Left ventricle myocardium superior (tissue), 1 donor: Measurements from ENCODE around the gene AHNAK2. TPM values are rescaled to one million over a fixed set of nuclear protein-coding genes. Genes with fewer than 3 reads are reported as not detected.
A peak's percentile ranks its signal among the peaks of the same experiment; 100 is the strongest.
"Not testable (repeated sequence)": the region's sequence is repeated elsewhere in the genome, so short reads cannot be mapped to it uniquely, and the experiment has no call there.

Experiments
- ATAC-seq: fragments of 200-7000 bp; cut with Tn5 transposase; one replicate; pipeline ENCODE4 v1.9.1; 2020; ENCODE audit warnings: mild to moderate bottlenecking, moderate library complexity
- DNase-seq: peaks from one replicate; pipeline ENCODE4 v3.0.0-alpha.2; 2020
- intact Hi-C: fragments of 100-400 bp; cut with micrococcal nuclease; formaldehyde crosslinking; loops from one replicate; pipeline ENCODE4 v1.11.0; 2022
- total RNA-seq: library from RNA; stranded (reverse); fragmentation: NEBNext Ultra II Directional; extraction: Animal tissue kit (Norgen Biotek cat#: 25700); gene quantifications from one replicate; pipeline ENCODE4 v1.2.1, GENCODE V29; 2021
- donor health status: DM: no; HTN: yes; CAD: no; lungs with severe emphysema.

AHNAK2 gene
- total RNA-seq, 1 donor from 2014 or later: 2.5 TPM

- ATAC-seq: no peak
- intact Hi-C loops: no loop called here
- DNase-seq: no peak
These were observed 54.3 kb downstream of the AHNAK2 start for GRCh38 chr14:104923640-104924420.

DNA sequence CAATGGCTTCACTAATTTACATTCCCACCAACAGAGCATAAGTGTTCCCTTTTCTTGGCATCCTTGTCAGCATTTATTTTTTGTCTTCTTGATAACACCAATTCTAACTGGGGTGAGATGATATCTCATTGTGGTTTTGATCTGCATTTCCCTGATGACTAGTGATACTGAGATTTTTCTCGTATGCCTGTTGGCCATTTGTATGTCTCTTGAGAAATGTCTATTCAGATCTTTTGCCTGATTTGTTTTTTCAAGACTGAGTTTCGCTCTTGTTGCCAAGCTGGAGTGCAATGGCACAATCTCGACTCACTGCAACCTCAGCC lies 58.2 kb downstream of the AHNAK2 start:
- DNase-seq (no peak), ATAC-seq (no peak)
- intact Hi-C loops: no loop called here

DNA sequence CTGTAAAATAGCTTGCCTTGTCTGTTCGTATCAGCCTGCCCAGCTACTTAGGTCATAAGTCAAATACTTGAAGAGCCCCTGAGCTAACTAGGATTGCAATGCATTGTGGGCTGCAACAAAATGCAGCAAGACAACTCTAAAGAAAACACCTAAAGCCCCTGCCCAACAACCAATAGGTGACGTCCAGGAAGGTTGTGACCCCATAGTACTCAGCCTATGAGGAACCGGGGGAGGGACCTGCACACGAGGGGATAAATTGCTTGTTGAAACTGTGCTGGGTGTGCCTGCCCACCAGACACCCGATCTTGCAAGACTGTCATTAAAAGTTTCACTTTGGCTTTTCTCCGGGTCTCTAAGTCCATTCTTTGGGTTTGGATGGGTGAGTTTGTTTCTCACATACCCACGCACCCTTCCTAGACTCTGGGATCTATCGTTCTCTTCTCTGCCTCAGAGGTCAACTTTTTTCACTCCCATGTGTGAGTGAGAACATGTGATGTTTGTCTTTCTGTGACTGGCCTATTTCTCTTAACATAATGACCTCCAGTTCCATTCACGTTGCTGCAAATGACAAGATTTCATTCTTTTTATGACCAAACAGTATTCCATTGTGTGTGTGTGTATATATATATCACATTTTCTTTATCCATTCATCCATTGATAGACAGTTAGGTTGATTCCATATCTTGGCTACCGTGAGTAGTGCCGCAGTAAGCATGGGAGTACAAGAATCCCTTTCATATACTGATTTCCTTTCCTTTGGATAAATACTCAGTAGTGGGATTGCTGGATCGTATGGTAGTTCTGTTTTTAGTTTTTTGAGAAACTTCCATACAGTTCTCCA lies 58.8 kb downstream of the AHNAK2 start:
- ATAC-seq, DNase-seq, intact Hi-C loops: not testable (repeated sequence)

- no peak for DNase-seq
- intact Hi-C loops: no loop called here
These were observed 60.2 kb downstream of the AHNAK2 start for GRCh38 chr14:104917993-104918392.

DNA sequence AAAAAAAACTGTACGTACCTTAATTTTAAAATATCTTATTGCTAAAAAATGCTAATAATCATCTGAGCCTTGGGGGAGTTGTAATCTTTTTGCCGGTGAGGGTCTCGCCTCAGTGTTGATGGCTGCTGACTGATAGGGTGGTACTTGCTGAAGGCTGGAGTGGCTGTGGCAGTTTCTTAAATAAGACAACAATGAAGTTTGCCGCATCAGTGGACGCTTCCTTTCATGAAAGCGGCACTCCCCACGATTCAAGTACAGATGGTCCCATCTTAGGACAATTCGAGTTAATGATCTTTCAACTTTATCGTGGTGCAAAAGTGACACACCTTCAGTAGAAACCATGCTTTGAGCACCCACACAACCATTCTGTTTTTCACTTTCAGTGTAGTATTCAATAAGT lies 61.1 kb downstream of the AHNAK2 start:
- no peak for DNase-seq
- ATAC-seq: no peak
- intact Hi-C loops: no loop called here

More at GRCh38 chr14:104917993-104918392, 60.2 kb downstream of the AHNAK2 start:
- no peak for ATAC-seq

DNA sequence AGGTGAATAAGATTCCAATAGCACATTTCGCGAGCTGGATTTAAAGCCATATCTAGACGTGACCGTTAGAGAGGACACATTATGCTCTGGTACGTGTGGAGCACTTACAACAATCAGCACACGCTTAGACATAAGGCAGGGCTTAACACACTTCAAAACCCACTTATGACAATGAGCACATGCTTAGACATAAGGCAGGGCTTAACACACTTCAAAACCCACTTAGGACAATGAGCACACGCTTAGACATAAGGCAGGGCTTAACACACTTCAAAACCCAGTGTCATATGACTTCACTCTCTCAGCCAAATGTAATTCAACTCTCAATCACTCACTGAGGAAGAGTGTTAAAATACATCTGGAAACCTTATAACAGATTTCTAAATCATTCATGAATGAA lies 64.7 kb downstream of the AHNAK2 start:
- no peak for DNase-seq
- peak; percentile 86 for ATAC-seq
- intact Hi-C loops: no loop called here

GRCh38 chr14:104912053-104912452 lies 66.1 kb downstream of the AHNAK2 start:
- ATAC-seq (no peak), DNase-seq (no peak)
- intact Hi-C loops: no loop called here

DNA sequence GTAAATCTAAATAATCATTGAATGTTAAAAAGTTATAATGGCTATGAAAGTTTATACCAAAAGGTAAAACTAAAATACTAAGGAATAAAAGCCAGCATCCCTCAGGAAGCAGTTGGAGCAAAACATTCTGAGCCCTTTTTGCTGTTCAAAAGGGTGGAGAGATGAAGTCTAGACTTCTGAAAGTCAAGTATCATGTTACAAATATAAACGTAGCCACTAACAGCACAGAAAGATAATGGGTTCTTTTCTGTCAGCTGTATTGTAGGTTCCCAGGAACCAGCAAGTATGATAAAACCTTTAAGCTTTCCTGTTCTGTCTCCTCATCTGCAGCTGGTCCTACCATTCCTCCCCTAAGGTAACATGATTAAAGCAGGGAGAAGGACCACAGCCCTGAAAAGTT lies 69.9 kb downstream of the AHNAK2 start:
- no peak for DNase-seq
- ATAC-seq: no peak
- intact Hi-C loops: no loop called here

DNA sequence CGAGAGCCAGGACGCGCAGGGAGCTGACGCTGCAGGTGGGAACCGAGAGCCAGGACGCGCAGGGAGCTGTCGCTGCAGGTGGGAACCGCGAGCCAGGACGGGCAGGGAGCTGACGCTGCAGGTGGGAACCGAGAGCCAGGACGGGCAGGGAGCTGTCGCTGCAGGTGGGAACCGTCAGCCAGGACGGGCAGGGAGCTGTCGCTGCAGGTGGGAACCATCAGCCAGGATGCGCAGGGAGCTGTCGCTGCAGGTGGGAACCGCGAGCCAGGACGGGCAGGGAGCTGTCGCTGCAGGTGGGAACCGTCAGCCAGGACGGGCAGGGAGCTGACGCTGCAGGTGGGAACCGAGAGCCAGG lies 72.6 kb downstream of the AHNAK2 start:
- ATAC-seq, intact Hi-C loops, DNase-seq: not testable (repeated sequence)

DNA sequence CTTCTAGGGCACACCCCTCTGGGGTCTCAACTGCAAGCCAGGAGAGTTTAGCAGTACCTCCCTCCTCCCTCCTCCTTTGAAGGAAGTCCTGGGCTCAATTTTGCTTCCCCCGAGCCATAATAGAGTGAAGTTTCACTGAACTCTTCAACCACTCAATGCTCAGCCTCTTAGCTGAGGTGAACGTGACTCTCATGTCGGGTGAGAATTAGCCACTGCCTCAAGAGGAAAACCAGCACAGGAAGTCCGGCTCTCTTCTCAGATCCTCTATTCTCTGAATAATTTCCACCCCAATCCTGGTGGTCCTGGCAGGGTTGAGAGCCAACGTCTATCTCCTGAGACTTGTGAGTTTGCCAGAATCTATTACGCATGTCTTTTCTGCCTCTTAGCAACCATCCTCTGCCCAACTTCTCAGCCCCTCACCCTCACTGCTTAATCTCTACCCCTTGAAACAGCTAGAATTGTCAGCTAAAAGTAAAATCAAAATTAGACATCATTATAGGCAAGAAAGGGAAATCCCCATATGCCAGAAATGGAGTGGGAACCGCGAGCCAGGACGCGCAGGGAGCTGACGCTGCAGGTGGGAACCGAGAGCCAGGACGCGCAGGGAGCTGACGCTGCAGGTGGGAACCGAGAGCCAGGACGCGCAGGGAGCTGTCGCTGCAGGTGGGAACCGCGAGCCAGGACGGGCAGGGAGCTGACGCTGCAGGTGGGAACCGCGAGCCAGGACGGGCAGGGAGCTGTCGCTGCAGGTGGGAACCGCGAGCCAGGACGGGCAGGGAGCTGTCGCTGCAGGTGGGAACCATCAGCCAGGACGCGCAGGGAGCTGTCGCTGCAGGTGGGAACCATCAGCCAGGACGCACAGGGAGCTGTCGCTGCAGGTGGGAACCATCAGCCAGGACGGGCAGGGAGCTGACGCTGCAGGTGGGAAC lies 73.3 kb downstream of the AHNAK2 start:
- DNase-seq, intact Hi-C loops, ATAC-seq: not testable (repeated sequence)

- DNase-seq (no peak), ATAC-seq (no peak)
- intact Hi-C loops: no loop called here
These were observed 74.2 kb downstream of the AHNAK2 start for GRCh38 chr14:104903990-104904389.

DNA sequence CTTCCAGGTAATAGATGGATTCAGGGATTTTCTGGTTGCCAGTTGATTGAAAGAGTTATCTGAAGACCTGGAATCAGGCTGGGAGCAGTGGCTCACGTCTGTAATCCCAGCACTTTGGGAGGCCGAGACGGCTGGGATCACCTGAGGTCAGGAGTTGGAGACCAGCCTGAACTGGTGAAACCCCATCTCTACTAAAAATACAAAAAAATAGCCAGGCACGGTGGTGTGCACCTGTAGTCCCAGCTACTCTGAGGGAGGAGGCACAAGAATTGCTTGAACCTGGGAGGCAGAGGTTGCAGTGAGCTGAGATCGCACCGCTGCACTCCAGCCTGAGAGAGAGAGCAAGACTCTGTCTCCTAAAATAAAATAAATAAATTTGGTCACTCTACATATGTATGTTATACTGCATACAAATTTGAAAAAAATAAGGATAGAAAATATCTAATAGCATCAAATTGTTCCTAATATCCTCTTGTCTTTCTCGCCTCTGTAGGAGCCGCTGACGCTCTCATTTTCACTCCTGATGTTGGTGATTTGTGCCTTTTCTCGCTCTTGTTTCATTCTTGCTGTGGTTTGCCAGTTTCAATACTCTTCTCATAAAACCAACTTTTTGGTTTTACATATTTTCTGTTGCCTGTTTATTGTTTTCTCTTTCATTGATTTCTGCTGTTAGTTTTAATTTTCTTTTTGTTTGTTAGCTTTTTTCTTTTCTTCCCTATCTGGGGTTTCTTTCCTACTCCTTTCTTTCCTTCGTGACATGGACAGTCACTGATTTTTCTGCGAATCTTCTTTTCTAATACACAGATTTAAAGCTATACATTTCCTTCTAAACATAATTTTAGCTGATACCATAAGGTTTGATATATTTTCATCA lies 77.3 kb downstream of the AHNAK2 start:
- DNase-seq: no peak
- no peak for ATAC-seq
- intact Hi-C loops: no loop called here

- intact Hi-C loops: no loop called here
- no peak for ATAC-seq
- no peak for DNase-seq
These were observed 78.4 kb downstream of the AHNAK2 start for GRCh38 chr14:104899781-104900180.

GRCh38 chr14:104898870-104899510 lies 79.2 kb downstream of the AHNAK2 start:
- intact Hi-C loops: no loop called here
- peak; percentile 32 for DNase-seq
- ATAC-seq: no peak

DNA sequence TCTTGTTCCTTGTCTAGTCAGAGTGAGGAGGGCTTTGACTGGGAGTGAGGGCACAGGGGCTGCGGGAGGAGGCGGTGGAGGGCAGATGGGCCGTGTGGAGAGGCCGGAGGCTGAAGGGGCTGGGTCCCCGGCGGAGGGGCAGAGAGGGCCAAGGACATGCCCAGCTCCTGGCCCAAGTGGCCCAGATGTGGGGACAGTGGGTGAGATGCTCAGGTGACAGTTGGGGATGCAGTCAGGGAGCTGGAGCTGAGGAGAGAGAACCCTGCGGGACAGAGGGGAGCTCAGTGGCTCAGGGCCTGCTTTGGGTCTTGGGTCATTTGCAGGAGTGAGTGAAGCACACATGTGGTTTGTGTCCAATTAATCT lies 80.0 kb downstream of the AHNAK2 start:
- intact Hi-C loops: no loop called here
- no peak for ATAC-seq

GRCh38 chr14:104897330-104898194 lies 80.6 kb downstream of the AHNAK2 start:
- peak; percentile 29 for DNase-seq
- ATAC-seq: no peak
- intact Hi-C loops: no loop called here

More for the DNA sequence above, 80.0 kb downstream of the AHNAK2 start:
- no peak for DNase-seq
